BLaER1 (cell line): ENCODE measurements around the gene ADH1A.
"Not testable (repeated sequence)": the region's sequence is repeated elsewhere in the genome, so short reads cannot be mapped to it uniquely, and the experiment has no call there.

Experiments
- H3K27ac ChIP-seq: shearing (Covaris generic); formaldehyde crosslinking; 2 replicates; pipeline ENCODE4 v1.8.1; 2022
- H3K27me3 ChIP-seq: shearing (Covaris generic); formaldehyde crosslinking; 2 replicates; pipeline ENCODE4 v1.8.1; 2022
- H3K36me3 ChIP-seq: shearing (Covaris generic); formaldehyde crosslinking; 2 replicates; pipeline ENCODE4 v1.8.1; 2022
- H3K4me1 ChIP-seq: shearing (Covaris generic); formaldehyde crosslinking; 2 replicates; pipeline ENCODE4 v1.8.1; 2022
- H3K4me2 ChIP-seq: shearing (Covaris generic); formaldehyde crosslinking; 2 replicates; pipeline ENCODE4 v1.8.1; 2022
- H3K4me3 ChIP-seq: shearing (Covaris generic); formaldehyde crosslinking; 2 replicates; pipeline ENCODE4 v1.8.1; 2022
- H3K9ac ChIP-seq: shearing (Covaris generic); formaldehyde crosslinking; 2 replicates; pipeline ENCODE4 v1.8.1; 2022
- H3K9me3 ChIP-seq: shearing (Covaris generic); formaldehyde crosslinking; 2 replicates; pipeline ENCODE4 v1.8.1; 2022
- H4K20me1 ChIP-seq: shearing (Covaris generic); formaldehyde crosslinking; 2 replicates; pipeline ENCODE4 v1.8.1; 2022
- Cebpa-rat ChIP-seq: shearing (Covaris generic); IDR thresholded peaks from 2 replicates; pipeline ENCODE4 v1.8.1; 2022

ADH1A gene

GRCh38 chr4:99235955-99236354 is 54.8 kb downstream of the ADH1A start:
- H3K4me1 ChIP-seq = no peaks in the 10 kb centered on the region
- H3K4me2 ChIP-seq = no peak overlapping the region
- TF ChIP-seq Cebpa-rat = no peak
- no peaks in the 10 kb centered on the region for H3K27me3 ChIP-seq
- H3K36me3 ChIP-seq = no peaks in the 10 kb centered on the region
- no peak overlapping the region for H3K4me3 ChIP-seq
- H3K9me3 ChIP-seq = peaks cover 5% of the 10 kb centered on the region; the same call in 1 of the 2 replicates
- no peaks in the 10 kb centered on the region for H4K20me1 ChIP-seq
- H3K9ac ChIP-seq = no peak overlapping the region
- no peak overlapping the region for H3K27ac ChIP-seq

- no peak overlapping the region for H3K4me2 ChIP-seq
- no peaks in the 10 kb centered on the region for H4K20me1 ChIP-seq
- no peak overlapping the region for H3K4me3 ChIP-seq
- TF ChIP-seq Cebpa-rat = no peak
- H3K27ac ChIP-seq = no peak overlapping the region
- no peak overlapping the region for H3K9ac ChIP-seq
- H3K4me1 ChIP-seq = no peaks in the 10 kb centered on the region
- no peaks in the 10 kb centered on the region for H3K36me3 ChIP-seq
- peaks cover 9% of the 10 kb centered on the region; the same call in 1 of the 2 replicates for H3K9me3 ChIP-seq
- no peaks in the 10 kb centered on the region for H3K27me3 ChIP-seq
Measured at GRCh38 chr4:99234331-99235010, 56.3 kb downstream of the ADH1A start.

GRCh38 chr4:99233397-99233796 is 57.4 kb downstream of the ADH1A start:
- H3K9ac ChIP-seq, H3K36me3 ChIP-seq, H3K4me1 ChIP-seq, H3K27ac ChIP-seq, H3K27me3 ChIP-seq, H3K9me3 ChIP-seq, H3K4me2 ChIP-seq, H4K20me1 ChIP-seq, H3K4me3 ChIP-seq: not testable (repeated sequence)

- H3K4me3 ChIP-seq, H3K36me3 ChIP-seq, H3K4me1 ChIP-seq, H4K20me1 ChIP-seq, H3K27ac ChIP-seq, H3K4me2 ChIP-seq, H3K9ac ChIP-seq, H3K27me3 ChIP-seq, H3K9me3 ChIP-seq: not testable (repeated sequence)
Measured at GRCh38 chr4:99228706-99229105, 62.1 kb downstream of the ADH1A start.

- H3K9me3 ChIP-seq, H4K20me1 ChIP-seq, H3K27ac ChIP-seq, H3K4me3 ChIP-seq, H3K4me1 ChIP-seq, H3K9ac ChIP-seq, H3K36me3 ChIP-seq, H3K27me3 ChIP-seq, H3K4me2 ChIP-seq: not testable (repeated sequence)
Measured at GRCh38 chr4:99227646-99228045, 63.1 kb downstream of the ADH1A start.
